ENCODE measurements around the gene BST1. TPM values are rescaled to one million over a fixed set of nuclear protein-coding genes. Genes with fewer than 3 reads are reported as not detected.

Gene BST1
- total RNA-seq, 1 donor from 2014 or later, result 5.2 TPM

Other genes starting within 250 kb of the BST1 start
- 7.8 TPM for gene CC2D2A, start 233.2 kb upstream of the BST1 start, total RNA-seq
- gene FBXL5, start 47.7 kb upstream of the BST1 start, total RNA-seq, result 133 TPM
- gene FAM200B, start 21.2 kb upstream of the BST1 start, total RNA-seq, result 12.0 TPM
- 1.0 TPM for gene CD38, start 75.3 kb downstream of the BST1 start, total RNA-seq
- gene FGFBP1, start 235.7 kb downstream of the BST1 start, total RNA-seq, result not detected